Fibroblast of skin of right quadriceps (primary cell): Measurements from ENCODE around the gene HOXD10.

Source experiments
- DNase-seq: peaks from one replicate; pipeline ENCODE4 v3.0.0-alpha.2; 2013

The HOXD10 gene

GRCh38 chr2:176123411-176124109 is 7.0 kb downstream of the HOXD10 start:
- no peak for DNase-seq

GRCh38 chr2:176124110-176124946 is 7.8 kb downstream of the HOXD10 start:
- no peak for DNase-seq

GRCh38 chr2:176124947-176125771 is 8.6 kb downstream of the HOXD10 start:
- DNase-seq: no peak

- DNase-seq: no peak
These were observed 9.1 kb downstream of the HOXD10 start for GRCh38 chr2:176125772-176126054.

- DNase-seq: peak; percentile 75
These were observed 10.6 kb downstream of the HOXD10 start for GRCh38 chr2:176126929-176127773.

GRCh38 chr2:176127774-176128072 is 11.1 kb downstream of the HOXD10 start:
- DNase-seq: no peak

GRCh38 chr2:176128172-176128981 is 11.8 kb downstream of the HOXD10 start:
- DNase-seq: peak; percentile 63

GRCh38 chr2:176128982-176129796 is 12.6 kb downstream of the HOXD10 start, which contains the start of gene HOXD8:
Gene HOXD8, plus strand, starts transcription at chr2:176129705. Its CDS starts 662 bp downstream, at chr2:176130367.
- DNase-seq: peak; percentile 95

- DNase-seq: no peak
These were observed 13.2 kb downstream of the HOXD10 start for GRCh38 chr2:176129813-176130146.

GRCh38 chr2:176130147-176130956 is 13.8 kb downstream of the HOXD10 start:
- DNase-seq: peak; percentile 98

GRCh38 chr2:176130957-176131847 is 14.6 kb downstream of the HOXD10 start:
- no peak for DNase-seq

- DNase-seq: no peak
These were observed 15.2 kb downstream of the HOXD10 start for GRCh38 chr2:176131848-176132158.

GRCh38 chr2:176132205-176133171 is 15.9 kb downstream of the HOXD10 start:
- peak; percentile 82 for DNase-seq

- DNase-seq: no peak
These were observed 16.8 kb downstream of the HOXD10 start for GRCh38 chr2:176133389-176133788.

GRCh38 chr2:176134035-176134434 is 17.5 kb downstream of the HOXD10 start:
- DNase-seq: no peak

- DNase-seq: peak; percentile 75
These were observed 18.5 kb downstream of the HOXD10 start for GRCh38 chr2:176135035-176135440.

- peak; percentile 84 for DNase-seq
These were observed 20.0 kb downstream of the HOXD10 start for GRCh38 chr2:176136374-176137251.
